GM12891 (cell line): ENCODE data around the gene GLDC.

ENCODE experiments used
- PAX5 ChIP-seq: IDR thresholded peaks from 2 replicates; pipeline ENCODE4 v1.6.1; 2011; ENCODE audit warnings: low read length, moderate library complexity, mild to moderate bottlenecking; ENCODE audit not compliant: insufficient read depth, severe bottlenecking
- POLR2A ChIP-seq: IDR thresholded peaks from 2 replicates; pipeline ENCODE4 v1.6.1; 2011; ENCODE audit warnings: low read depth, low read length, control low read depth
- POLR2AphosphoS5 ChIP-seq: IDR thresholded peaks from 2 replicates; pipeline ENCODE4 v1.6.1; 2011; ENCODE audit warnings: low read depth, low read length, control low read depth
- TAF1 ChIP-seq: IDR thresholded peaks from 2 replicates; pipeline ENCODE4 v1.6.1; 2011; ENCODE audit warnings: low read depth, low read length, control low read depth

DNA sequence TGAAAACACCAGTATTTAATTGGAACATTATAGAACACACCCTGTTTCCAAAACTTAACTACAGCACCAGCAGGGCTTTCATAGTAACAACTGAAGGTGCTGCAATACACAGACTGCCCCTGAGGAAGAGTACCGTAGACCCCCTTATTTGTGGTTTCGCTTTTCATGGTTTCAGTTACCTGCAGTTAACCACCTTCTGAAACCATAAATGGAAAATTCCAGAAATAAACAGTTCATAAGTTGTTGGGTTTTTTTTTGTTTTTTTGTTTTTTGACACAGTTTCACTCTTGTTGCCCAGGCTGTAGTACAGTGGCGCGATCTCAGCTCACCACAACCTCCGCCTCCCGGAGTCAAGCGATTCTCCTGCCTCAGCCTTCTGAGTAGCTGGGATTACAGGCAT lies 9.5 kb upstream of the GLDC start:
- TF ChIP-seq POLR2A (no peak), POLR2AphosphoS5 (no peak), TAF1 (no peak), PAX5 (no peak)
